Measurements from ENCODE around the gene STX3.

DNA sequence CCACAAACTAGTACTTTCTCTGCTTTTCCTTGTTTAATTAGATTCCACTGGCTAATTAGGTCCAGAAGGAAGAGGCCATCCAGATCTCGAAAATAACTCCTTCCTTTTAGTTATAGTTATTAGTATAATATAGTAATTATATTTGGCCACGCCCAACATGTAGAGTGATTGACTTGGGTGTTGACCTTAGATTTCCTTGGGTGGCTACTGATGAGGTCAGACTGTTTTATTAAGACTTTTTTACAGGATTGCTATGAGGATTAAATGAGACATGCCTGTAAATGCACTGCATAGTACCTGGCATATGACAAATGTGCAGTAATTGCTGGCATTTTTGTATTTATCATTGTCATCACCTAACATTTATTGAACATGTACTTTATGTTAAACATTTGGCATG lies 26.9 kb downstream of the STX3 start:
- TF ChIP-seq POLR2A (IDR thresholded peaks at IDR 0.05) (no peak), POLR2AphosphoS5 (IDR thresholded peaks at IDR 0.05) (no peak), EP300 (IDR thresholded peaks at IDR 0.05) (no peak)
- TF ChIP-seq, protein P1, sequence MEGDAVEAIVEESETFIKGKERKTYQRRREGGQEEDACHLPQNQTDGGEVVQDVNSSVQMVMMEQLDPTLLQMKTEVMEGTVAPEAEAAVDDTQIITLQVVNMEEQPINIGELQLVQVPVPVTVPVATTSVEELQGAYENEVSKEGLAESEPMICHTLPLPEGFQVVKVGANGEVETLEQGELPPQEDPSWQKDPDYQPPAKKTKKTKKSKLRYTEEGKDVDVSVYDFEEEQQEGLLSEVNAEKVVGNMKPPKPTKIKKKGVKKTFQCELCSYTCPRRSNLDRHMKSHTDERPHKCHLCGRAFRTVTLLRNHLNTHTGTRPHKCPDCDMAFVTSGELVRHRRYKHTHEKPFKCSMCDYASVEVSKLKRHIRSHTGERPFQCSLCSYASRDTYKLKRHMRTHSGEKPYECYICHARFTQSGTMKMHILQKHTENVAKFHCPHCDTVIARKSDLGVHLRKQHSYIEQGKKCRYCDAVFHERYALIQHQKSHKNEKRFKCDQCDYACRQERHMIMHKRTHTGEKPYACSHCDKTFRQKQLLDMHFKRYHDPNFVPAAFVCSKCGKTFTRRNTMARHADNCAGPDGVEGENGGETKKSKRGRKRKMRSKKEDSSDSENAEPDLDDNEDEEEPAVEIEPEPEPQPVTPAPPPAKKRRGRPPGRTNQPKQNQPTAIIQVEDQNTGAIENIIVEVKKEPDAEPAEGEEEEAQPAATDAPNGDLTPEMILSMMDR (IDR thresholded peaks at IDR 0.05) = no peak
